Tibial nerve (tissue), 4 donors: ENCODE data around the gene CFDP1. TPM values are rescaled to one million over a fixed set of nuclear protein-coding genes. Genes with fewer than 3 reads are reported as not detected.

Source experiments
- DNase-seq, 2 donors: peaks; one replicate each; pipeline ENCODE4 v3.0.0-alpha.2; 2019; ENCODE audit warnings: low spot score in 2 of 2
- H3K27ac ChIP-seq, 4 donors: fragments of 200-600 bp; sonication (generic) in 3 of 4; one replicate each; pipeline ENCODE4 v1.5.1; 2017 to 2019; ENCODE audit warnings: mild to moderate bottlenecking in 1 of 4
- H3K27me3 ChIP-seq, 2 donors: fragments of 200-600 bp; sonication (generic) in 1 of 2; one replicate each; pipeline versions ENCODE4 v1.5.1 to v1.6.0; 2017 to 2019
- H3K36me3 ChIP-seq, 3 donors: fragments of 200-600 bp; sonication (generic); one replicate each; pipeline ENCODE4 v1.5.1; 2018 to 2019
- H3K4me1 ChIP-seq, 4 donors: fragments of 200-600 bp; sonication (generic) in 3 of 4; one replicate each; pipeline ENCODE4 v1.5.1; 2017 to 2019
- H3K4me3 ChIP-seq, 4 donors: fragments of 200-600 bp; sonication (generic) in 3 of 4; one replicate each; pipeline ENCODE4 v1.5.1; 2017 to 2019; ENCODE audit warnings: mild to moderate bottlenecking in 1 of 4, moderate library complexity in 1 of 4
- H3K9me3 ChIP-seq, 4 donors: fragments of 200-600 bp; sonication (generic) in 3 of 4; one replicate each; pipeline ENCODE4 v1.5.1; 2017 to 2019
- EP300 ChIP-seq, 2 donors: sonication (generic); formaldehyde crosslinking; IDR thresholded peaks; one replicate each; pipeline ENCODE4 v1.6.1; 2017; ENCODE audit warnings: antibody characterized with exemption in 2 of 2, mild to moderate bottlenecking in 1 of 2
- POLR2A ChIP-seq, 2 donors: fragments of 450-650 bp; IDR thresholded peaks; one replicate each; pipeline ENCODE4 v1.6.1; 2017; ENCODE audit warnings: antibody characterized with exemption in 2 of 2, mild to moderate bottlenecking in 2 of 2, moderate library complexity in 2 of 2
- WGBS, 2 donors: methylation state at CpG; one replicate each; pipeline ENCODE4 v1.1.5; 2018; 5-methylcytosine and 5-hydroxymethylcytosine counted together
- total RNA-seq, 4 donors: library from RNA; depleted of rRNA; stranded (reverse); fragments of >200 nt; gene quantifications; one replicate each; pipeline ENCODE4 v1.1.0, GENCODE V29; 2016
- TF ChIP-seq, protein P1 (sequence below), 5 experiments: fragments of 200-600 bp in 3 of 5; fragments of 450-650 bp in 2 of 5; sonication (generic) in 3 of 5; IDR thresholded peaks; one replicate each; pipeline ENCODE4 v1.5.1; 2016 to 2019; ENCODE audit warnings: antibody characterized with exemption in 5 of 5, mild to moderate bottlenecking in 3 of 5, moderate library complexity in 2 of 5

Gene CFDP1
- total RNA-seq, 4 donors from 2014 or later = 35.6 to 120 (median 62.4) TPM

DNA sequence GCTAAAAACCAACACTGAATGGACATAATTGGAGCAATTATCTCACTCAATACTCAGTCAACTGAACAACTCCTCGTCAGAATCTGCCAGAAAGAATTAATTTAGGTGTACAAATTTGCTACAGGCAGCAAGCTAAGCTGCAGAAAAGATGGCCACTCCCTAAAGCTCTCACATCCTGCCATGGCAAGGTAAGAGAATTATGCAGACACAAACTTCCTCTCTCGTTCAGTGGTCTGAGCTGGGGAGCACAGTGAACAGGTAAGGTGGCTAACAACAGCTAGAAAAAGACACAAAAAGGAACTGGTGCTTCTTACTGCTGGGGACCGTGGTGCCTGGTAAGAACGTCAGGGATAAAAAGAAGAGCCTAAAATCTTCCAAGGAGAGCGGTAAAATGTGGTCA, 107.0 kb downstream of the CFDP1 start:
- peaks cover 0 to under 1% (median 0%) of the 10 kb centered on the region in 4 donors for H3K4me1 ChIP-seq
- no peak overlapping the region for H3K4me3 ChIP-seq
- H3K9me3 ChIP-seq = no peaks in the 10 kb centered on the region
- no peaks in the 10 kb centered on the region for H3K36me3 ChIP-seq
- no peak overlapping the region for H3K27ac ChIP-seq
- no peak for DNase-seq
- WGBS, 2 donors = 75 to 76% methylated on average over 5 of the region's 5 CpGs
- H3K27me3 ChIP-seq = no peaks in the 10 kb centered on the region
- TF ChIP-seq POLR2A (IDR thresholded peaks at IDR 0.05) (no peak), EP300 (IDR thresholded peaks at IDR 0.05) (no peak)
- TF ChIP-seq, protein P1, sequence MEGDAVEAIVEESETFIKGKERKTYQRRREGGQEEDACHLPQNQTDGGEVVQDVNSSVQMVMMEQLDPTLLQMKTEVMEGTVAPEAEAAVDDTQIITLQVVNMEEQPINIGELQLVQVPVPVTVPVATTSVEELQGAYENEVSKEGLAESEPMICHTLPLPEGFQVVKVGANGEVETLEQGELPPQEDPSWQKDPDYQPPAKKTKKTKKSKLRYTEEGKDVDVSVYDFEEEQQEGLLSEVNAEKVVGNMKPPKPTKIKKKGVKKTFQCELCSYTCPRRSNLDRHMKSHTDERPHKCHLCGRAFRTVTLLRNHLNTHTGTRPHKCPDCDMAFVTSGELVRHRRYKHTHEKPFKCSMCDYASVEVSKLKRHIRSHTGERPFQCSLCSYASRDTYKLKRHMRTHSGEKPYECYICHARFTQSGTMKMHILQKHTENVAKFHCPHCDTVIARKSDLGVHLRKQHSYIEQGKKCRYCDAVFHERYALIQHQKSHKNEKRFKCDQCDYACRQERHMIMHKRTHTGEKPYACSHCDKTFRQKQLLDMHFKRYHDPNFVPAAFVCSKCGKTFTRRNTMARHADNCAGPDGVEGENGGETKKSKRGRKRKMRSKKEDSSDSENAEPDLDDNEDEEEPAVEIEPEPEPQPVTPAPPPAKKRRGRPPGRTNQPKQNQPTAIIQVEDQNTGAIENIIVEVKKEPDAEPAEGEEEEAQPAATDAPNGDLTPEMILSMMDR (IDR thresholded peaks at IDR 0.05) = no peak

DNA sequence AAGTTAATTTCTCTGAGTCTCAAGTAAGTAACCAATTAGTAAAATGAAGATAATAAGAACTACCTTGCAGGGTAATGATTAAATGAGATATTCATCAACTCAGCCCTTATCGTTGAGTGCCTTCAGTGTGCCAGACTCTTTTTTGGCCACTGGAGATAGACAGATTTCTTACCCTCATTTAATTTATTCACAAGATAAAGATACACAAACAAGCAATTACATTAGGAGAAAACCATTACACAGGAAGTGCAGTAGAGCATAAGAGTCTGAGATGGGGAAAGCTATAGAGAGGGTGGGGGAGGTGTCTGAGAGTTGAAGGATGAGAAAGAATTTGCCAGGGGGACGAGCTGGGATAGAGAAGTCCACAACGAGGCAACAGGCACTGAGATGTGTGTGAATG, 109.4 kb downstream of the CFDP1 start:
- DNase-seq = no peak
- no peaks in the 10 kb centered on the region for H3K9me3 ChIP-seq
- no peaks in the 10 kb centered on the region for H3K36me3 ChIP-seq
- no peak overlapping the region for H3K4me3 ChIP-seq
- H3K27ac ChIP-seq = no peak overlapping the region
- peaks cover 0 to 21% (median 11%) of the 10 kb centered on the region in 4 donors for H3K4me1 ChIP-seq
- 64 to 70% methylated on average over 3 of the region's 3 CpGs for WGBS, 2 donors
- H3K27me3 ChIP-seq = no peaks in the 10 kb centered on the region
- no peak for TF ChIP-seq POLR2A (IDR thresholded peaks at IDR 0.05)
- TF ChIP-seq, protein P1 (IDR thresholded peaks at IDR 0.05) = no peak
- TF ChIP-seq EP300 (IDR thresholded peaks at IDR 0.05) = no peak

DNA sequence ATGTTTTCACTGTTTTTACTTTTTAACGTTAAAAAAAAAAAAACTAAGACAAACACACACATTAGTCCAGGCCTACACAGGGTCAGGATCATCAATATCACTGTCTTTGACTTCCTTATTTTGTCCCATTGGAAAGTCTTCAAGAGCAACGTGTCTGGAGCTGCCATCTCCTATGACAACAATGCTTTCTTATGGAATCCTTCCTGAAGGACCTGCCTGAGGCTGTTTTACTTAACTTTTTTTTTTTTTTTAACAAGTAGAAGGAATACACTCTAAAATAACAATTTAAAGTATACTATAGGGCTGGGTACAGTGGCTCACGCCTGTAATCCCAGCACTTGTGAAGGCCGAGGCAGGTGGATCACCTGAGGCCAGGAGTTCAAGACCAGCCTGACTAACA, 110.1 kb downstream of the CFDP1 start:
- H3K4me1 ChIP-seq = peaks cover 0 to 21% (median 11%) of the 10 kb centered on the region in 4 donors
- TF ChIP-seq EP300 (IDR thresholded peaks at IDR 0.05) = no peak
- TF ChIP-seq, protein P1 (IDR thresholded peaks at IDR 0.05) = no peak
- TF ChIP-seq POLR2A (IDR thresholded peaks at IDR 0.05) = no peak
- no peaks in the 10 kb centered on the region for H3K27me3 ChIP-seq
- H3K9me3 ChIP-seq = no peaks in the 10 kb centered on the region
- H3K27ac ChIP-seq = no peak overlapping the region
- no peak for DNase-seq
- WGBS, 2 donors = 64 to 69% methylated on average over 4 of the region's 4 CpGs
- no peak overlapping the region for H3K4me3 ChIP-seq
- no peaks in the 10 kb centered on the region for H3K36me3 ChIP-seq

DNA sequence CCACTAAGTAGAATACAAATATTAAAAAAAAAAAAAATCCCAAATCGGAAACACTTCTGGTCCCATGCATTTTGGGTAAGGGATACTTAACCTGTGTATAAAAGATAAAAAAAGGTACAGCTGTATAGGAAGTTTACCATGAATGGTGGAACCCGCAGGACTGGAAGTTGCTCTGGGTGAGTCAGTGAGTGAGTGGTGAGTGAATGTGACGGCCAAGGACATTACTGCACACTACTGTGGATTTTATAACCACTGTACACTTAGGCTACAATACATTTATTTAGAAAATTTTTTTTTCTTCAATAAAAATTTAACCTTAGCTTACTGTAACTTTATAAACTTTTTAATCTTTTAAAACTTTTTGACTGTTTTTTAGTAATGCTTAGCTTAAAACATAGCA, 110.6 kb downstream of the CFDP1 start:
- DNase-seq = no peak
- no peak overlapping the region for H3K27ac ChIP-seq
- no peaks in the 10 kb centered on the region for H3K36me3 ChIP-seq
- no peak overlapping the region for H3K4me3 ChIP-seq
- peaks cover 0 to 21% (median 11%) of the 10 kb centered on the region in 4 donors for H3K4me1 ChIP-seq
- H3K27me3 ChIP-seq = no peaks in the 10 kb centered on the region
- TF ChIP-seq EP300 (IDR thresholded peaks at IDR 0.05) = no peak
- no peak for TF ChIP-seq POLR2A (IDR thresholded peaks at IDR 0.05)
- TF ChIP-seq, protein P1 (IDR thresholded peaks at IDR 0.05) = no peak
- H3K9me3 ChIP-seq = no peaks in the 10 kb centered on the region
- WGBS, 2 donors = 61 to 86% methylated on average over 3 of the region's 3 CpGs

DNA sequence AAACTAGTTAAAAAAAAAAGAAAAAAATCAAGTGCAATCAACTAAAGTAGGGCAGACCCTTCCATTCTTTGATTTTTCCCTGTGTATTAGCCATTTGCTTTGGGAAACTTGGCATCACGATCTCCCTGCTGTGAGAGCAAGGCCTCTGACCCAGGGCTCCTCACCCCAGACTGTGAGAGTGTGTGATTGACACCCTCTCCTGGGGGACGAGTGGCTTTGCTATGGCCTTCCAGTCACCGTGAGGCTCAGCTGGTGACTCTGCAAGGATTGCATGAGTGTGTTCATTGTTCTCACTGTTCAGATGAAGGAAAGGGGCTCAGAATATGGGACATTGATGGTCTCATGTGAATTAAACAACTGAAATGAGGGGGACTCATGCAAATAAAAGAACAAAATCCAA, 112.9 kb downstream of the CFDP1 start:
- no peak for DNase-seq
- 21 to 32% methylated on average over 3 of the region's 3 CpGs for WGBS, 2 donors
- H3K27me3 ChIP-seq = no peaks in the 10 kb centered on the region
- peaks cover 0 to 21% (median 11%) of the 10 kb centered on the region in 4 donors for H3K4me1 ChIP-seq
- H3K4me3 ChIP-seq = no peak overlapping the region
- no peaks in the 10 kb centered on the region for H3K36me3 ChIP-seq
- no peaks in the 10 kb centered on the region for H3K9me3 ChIP-seq
- no peak for TF ChIP-seq POLR2A (IDR thresholded peaks at IDR 0.05)
- TF ChIP-seq, protein P1 (IDR thresholded peaks at IDR 0.05) = peak in 2 of 5 experiments; percentile 16 to 18
- peak overlapping the region in 3 of 4 donors; percentile 23 to 51 (median 29) for H3K27ac ChIP-seq
